Neural progenitor cell (in vitro differentiated cells): Measurements from ENCODE around the gene MAPKBP1. TPM values are rescaled to one million over a fixed set of nuclear protein-coding genes. Genes with fewer than 3 reads are reported as not detected.
A peak's percentile ranks its signal among the peaks of the same experiment; 100 is the strongest.

Source experiments
- DNase-seq: peaks from one replicate; pipeline ENCODE4 v3.0.0-alpha.2; 2016; ENCODE audit warnings: low spot score
- H2AFZ ChIP-seq: fragments of 200-600 bp; sonication (generic); replicated peaks from 2 replicates; pipeline ENCODE4 v1.6.1; 2016; ENCODE audit warnings: antibody characterized with exemption
- H3F3A ChIP-seq: fragments of 200-600 bp; sonication (generic); 2 replicates; pipeline ENCODE4 v1.6.1; 2016; ENCODE audit warnings: antibody characterized with exemption, low read depth
- H3K27ac ChIP-seq: fragments of 200-600 bp; sonication (generic); 2 replicates; pipeline ENCODE4 v1.5.1; 2016; ENCODE audit warnings: mild to moderate bottlenecking
- H3K27me3 ChIP-seq: fragments of 200-600 bp; sonication (generic); 2 replicates; pipeline ENCODE4 v1.6.1; 2016; ENCODE audit warnings: mild to moderate bottlenecking, moderate library complexity
- H3K36me3 ChIP-seq: fragments of 200-600 bp; sonication (generic); 2 replicates; pipeline ENCODE4 v1.5.1; 2016
- H3K4me1 ChIP-seq: fragments of 200-600 bp; sonication (generic); 2 replicates; pipeline ENCODE4 v1.6.1; 2016; ENCODE audit warnings: mixed run types
- H3K4me2 ChIP-seq: fragments of 200-600 bp; sonication (generic); 2 replicates; pipeline ENCODE4 v1.6.1; 2016
- H3K4me3 ChIP-seq: fragments of 200-600 bp; sonication (generic); 2 replicates; pipeline ENCODE4 v1.5.1; 2016
- H3K79me2 ChIP-seq: fragments of 200-600 bp; sonication (generic); 2 replicates; pipeline ENCODE4 v1.6.1; 2016; ENCODE audit warnings: low read depth
- H3K9ac ChIP-seq: fragments of 200-600 bp; sonication (generic); 2 replicates; pipeline ENCODE4 v1.6.1; 2016
- H3K9me3 ChIP-seq: fragments of 200-600 bp; sonication (generic); 2 replicates; pipeline ENCODE4 v1.5.1; 2016; ENCODE audit warnings: low read depth
- H4K20me1 ChIP-seq: fragments of 200-600 bp; sonication (generic); 2 replicates; pipeline ENCODE4 v1.6.1; 2016; ENCODE audit warnings: low read depth
- H3K27ac Mint-ChIP-seq: 3 replicates; pipeline ENCODE4 v1.8.0; 2021; ENCODE audit warnings: mixed read lengths
- H3K27me3 Mint-ChIP-seq: 2 replicates; pipeline ENCODE4 v1.8.0; 2022; ENCODE audit warnings: low read depth, mild to moderate bottlenecking, inconsistent platforms, moderate library complexity, mixed read lengths; ENCODE audit not compliant: insufficient read depth
- H3K36me3 Mint-ChIP-seq: 3 replicates; pipeline ENCODE4 v1.8.0; 2021; ENCODE audit warnings: mixed read lengths
- H3K4me1 Mint-ChIP-seq: 3 replicates; pipeline ENCODE4 v1.8.0; 2021; ENCODE audit warnings: mixed read lengths
- H3K4me3 Mint-ChIP-seq: 3 replicates; pipeline ENCODE4 v1.8.0; 2021; ENCODE audit warnings: mild to moderate bottlenecking, moderate library complexity, mixed read lengths
- H3K9me3 Mint-ChIP-seq: 3 replicates; pipeline ENCODE4 v1.8.0; 2020; ENCODE audit warnings: mixed read lengths
- CTCF ChIP-seq: fragments of 200-600 bp; sonication (generic); IDR thresholded peaks from 2 replicates; pipeline ENCODE4 v1.5.1; 2017; ENCODE audit warnings: antibody characterized with exemption, mild to moderate bottlenecking
- EZH2 ChIP-seq: fragments of 200-600 bp; sonication (generic); IDR thresholded peaks from 2 replicates; pipeline ENCODE4 v1.6.1; 2017; ENCODE audit warnings: antibody characterized with exemption, mild to moderate bottlenecking, moderate library complexity
- EZH2phosphoT487 ChIP-seq: fragments of 200-600 bp; sonication (generic); IDR thresholded peaks from 2 replicates; pipeline ENCODE4 v1.6.1; 2017; ENCODE audit warnings: antibody characterized with exemption
- total RNA-seq: library from RNA; depleted of rRNA; stranded (reverse); fragments of >200 nt; gene quantifications from 2 replicates; pipeline ENCODE4 v1.2.3, GENCODE V29; 2015; ENCODE audit warnings: low replicate concordance

The MAPKBP1 gene
- total RNA-seq, 1 donor from 2014 or later: 10.1 TPM

- Histone ChIP-seq H3K36me3 (no peaks in the 10 kb centered on the region), H3K4me1 (peaks cover 7% of the 10 kb centered on the region), H3K9me3 (no peaks in the 10 kb centered on the region), H3K4me2 (no peak overlapping the region), H3K27me3 (no peaks in the 10 kb centered on the region), H4K20me1 (no peaks in the 10 kb centered on the region), H3K27ac (no peak overlapping the region), H3F3A (no peaks in the 10 kb centered on the region), H2AFZ (no peak overlapping the region), H3K9ac (no peak overlapping the region), H3K4me3 (no peak overlapping the region), H3K79me2 (no peaks in the 10 kb centered on the region)
- no peak for DNase-seq
- peak overlapping the region; percentile 87 for H3K27ac Mint-ChIP-seq
- H3K9me3 Mint-ChIP-seq: no peaks in the 10 kb centered on the region
- no peak for TF ChIP-seq CTCF
- TF ChIP-seq EZH2: no peak
- no peak for TF ChIP-seq EZH2phosphoT487
- H3K4me3 Mint-ChIP-seq: no peak overlapping the region
- H3K27me3 Mint-ChIP-seq: peaks cover 4% of the 10 kb centered on the region
- H3K36me3 Mint-ChIP-seq: peaks cover 12% of the 10 kb centered on the region
- peaks cover 9% of the 10 kb centered on the region for H3K4me1 Mint-ChIP-seq
These were observed 76.3 kb downstream of the MAPKBP1 start for GRCh38 chr15:41850482-41851166.

GRCh38 chr15:41851167-41851523 lies 76.9 kb downstream of the MAPKBP1 start:
- Mint-ChIP-seq H3K4me1 (peaks cover 14% of the 10 kb centered on the region), H3K36me3 (peaks cover 11% of the 10 kb centered on the region), H3K9me3 (no peaks in the 10 kb centered on the region), H3K27me3 (peaks cover 4% of the 10 kb centered on the region), H3K4me3 (no peak overlapping the region), H3K27ac (no peak overlapping the region)
- no peak for DNase-seq
- Histone ChIP-seq H3K4me3 (no peak overlapping the region), H3K79me2 (no peaks in the 10 kb centered on the region), H3F3A (no peaks in the 10 kb centered on the region), H3K27me3 (no peaks in the 10 kb centered on the region), H2AFZ (no peak overlapping the region), H3K9ac (no peak overlapping the region), H3K4me2 (no peak overlapping the region), H3K9me3 (no peaks in the 10 kb centered on the region), H3K36me3 (no peaks in the 10 kb centered on the region), H4K20me1 (no peaks in the 10 kb centered on the region), H3K27ac (no peak overlapping the region), H3K4me1 (peaks cover 7% of the 10 kb centered on the region)
- TF ChIP-seq EZH2phosphoT487 (no peak), CTCF (no peak), EZH2 (no peak)

GRCh38 chr15:41851755-41852370 lies 77.6 kb downstream of the MAPKBP1 start:
- Mint-ChIP-seq H3K9me3 (no peaks in the 10 kb centered on the region), H3K4me1 (peaks cover 14% of the 10 kb centered on the region), H3K27ac (no peak overlapping the region), H3K36me3 (peaks cover 9% of the 10 kb centered on the region), H3K27me3 (peaks cover 4% of the 10 kb centered on the region), H3K4me3 (no peak overlapping the region)
- no peaks in the 10 kb centered on the region for H3K36me3 ChIP-seq
- no peak overlapping the region for H2AFZ ChIP-seq
- H3K4me3 ChIP-seq: no peak overlapping the region
- H3K27me3 ChIP-seq: no peaks in the 10 kb centered on the region
- H3K79me2 ChIP-seq: no peaks in the 10 kb centered on the region
- no peaks in the 10 kb centered on the region for H4K20me1 ChIP-seq
- no peak overlapping the region for H3K4me2 ChIP-seq
- no peak overlapping the region for H3K27ac ChIP-seq
- no peaks in the 10 kb centered on the region for H3F3A ChIP-seq
- no peak overlapping the region for H3K9ac ChIP-seq
- TF ChIP-seq EZH2 (no peak), EZH2phosphoT487 (no peak), CTCF (no peak)
- peaks cover 7% of the 10 kb centered on the region for H3K4me1 ChIP-seq
- no peak for DNase-seq
- no peaks in the 10 kb centered on the region for H3K9me3 ChIP-seq
